OCI-LY7 (cell line): ENCODE results near the gene ACTL8.

Source experiments
- CTCF ChIP-seq: fragments of 200-600 bp; sonication (generic); conservative IDR thresholded peaks from 2 replicates; pipeline ENCODE4 v1.5.1; 2014; ENCODE audit warnings: mild to moderate bottlenecking, antibody characterized with exemption, low read length, moderate library complexity, mixed read lengths
- EZH2phosphoT487 ChIP-seq: fragments of 200-600 bp; sonication (generic); IDR thresholded peaks from 2 replicates; pipeline ENCODE4 v1.6.1; 2018; ENCODE audit warnings: low read depth, borderline replicate concordance, mild to moderate bottlenecking, mixed run types, antibody characterized with exemption, low read length, moderate library complexity, mixed read lengths

DNA sequence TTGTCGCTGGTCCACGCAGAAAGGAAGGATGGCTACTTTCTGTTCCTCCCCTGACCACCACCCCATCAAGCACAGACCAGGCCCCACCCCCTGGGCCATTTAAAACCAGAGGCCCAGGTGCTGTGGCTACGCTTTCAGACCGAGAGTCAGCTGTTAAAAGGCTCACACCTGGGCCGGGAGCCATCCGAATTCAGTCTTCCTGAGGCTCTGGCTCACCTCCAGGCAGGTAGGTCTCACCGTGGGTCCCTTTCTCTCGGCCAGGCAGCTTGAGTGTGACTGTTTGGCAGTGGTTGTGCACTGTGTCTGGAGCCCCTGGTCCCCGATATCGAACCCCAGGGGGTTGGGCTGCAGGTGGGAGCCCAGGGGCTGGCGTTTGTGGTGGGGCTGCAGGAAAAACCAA is 7.2 kb downstream of the ACTL8 start:
- TF ChIP-seq CTCF (no peak), EZH2phosphoT487 (no peak)
